Stimulated activated CD4-positive, alpha-beta T cell treated with anti-CD3 and anti-CD28 coated beads, Interleukin-15, amount 100 ng/mL, for 48 hours (primary cell): Measurements from ENCODE around the gene CLEC18B.
"Not testable (repeated sequence)": the region's sequence is repeated elsewhere in the genome, so short reads cannot be mapped to it uniquely, and the experiment has no call there.

Experiments
- DNase-seq, 2 donors: peaks; one replicate each; pipeline ENCODE4 v3.0.0-alpha.2; 2020; ENCODE audit warnings: low read depth in 2 of 2

The CLEC18B gene

GRCh38 chr16:74443624-74444346 lies 22.5 kb upstream of the CLEC18B start:
- DNase-seq: not testable (repeated sequence)

GRCh38 chr16:74439685-74440084 lies 18.4 kb upstream of the CLEC18B start:
- DNase-seq: no peak

- no peak for DNase-seq
These were observed 17.3 kb upstream of the CLEC18B start for GRCh38 chr16:74438492-74438979.

- DNase-seq: no peak
These were observed 10.2 kb upstream of the CLEC18B start for GRCh38 chr16:74431516-74431915.

GRCh38 chr16:74430036-74430712 lies 8.9 kb upstream of the CLEC18B start:
- peak; percentile 16 to 29 for DNase-seq

GRCh38 chr16:74428493-74428892 lies 7.2 kb upstream of the CLEC18B start:
- DNase-seq: not testable (repeated sequence)

- not testable (repeated sequence) for DNase-seq
These were observed 4.5 kb upstream of the CLEC18B start for GRCh38 chr16:74425751-74426150.

GRCh38 chr16:74423721-74424120 lies 2.4 kb upstream of the CLEC18B start:
- DNase-seq: not testable (repeated sequence)

- not testable (repeated sequence) for DNase-seq
These were observed 808 bp upstream of the CLEC18B start for GRCh38 chr16:74422086-74422485.

GRCh38 chr16:74421482-74421785 lies 156 bp upstream of the CLEC18B start:
- DNase-seq: not testable (repeated sequence)

- DNase-seq: not testable (repeated sequence)
These were observed 1.5 kb downstream of the CLEC18B start for GRCh38 chr16:74419811-74420210.

- not testable (repeated sequence) for DNase-seq
These were observed 3.4 kb downstream of the CLEC18B start for GRCh38 chr16:74417897-74418296.

GRCh38 chr16:74413920-74414319 lies 7.4 kb downstream of the CLEC18B start:
- DNase-seq: not testable (repeated sequence)

GRCh38 chr16:74413485-74413884 lies 7.8 kb downstream of the CLEC18B start:
- DNase-seq: not testable (repeated sequence)

GRCh38 chr16:74412775-74413390 lies 8.4 kb downstream of the CLEC18B start:
- not testable (repeated sequence) for DNase-seq

- not testable (repeated sequence) for DNase-seq
These were observed 9.0 kb downstream of the CLEC18B start for GRCh38 chr16:74412138-74412774.

- DNase-seq: not testable (repeated sequence)
These were observed 10.3 kb downstream of the CLEC18B start for GRCh38 chr16:74410981-74411380.

- DNase-seq: not testable (repeated sequence)
These were observed 11.0 kb downstream of the CLEC18B start for GRCh38 chr16:74410057-74410957.

- DNase-seq: not testable (repeated sequence)
These were observed 11.9 kb downstream of the CLEC18B start for GRCh38 chr16:74409185-74409981.

GRCh38 chr16:74407362-74407705 lies 13.9 kb downstream of the CLEC18B start:
- DNase-seq: not testable (repeated sequence)
